Natural killer cell (primary cell): ENCODE results near the gene LGALS9. TPM values are rescaled to one million over a fixed set of nuclear protein-coding genes. Genes with fewer than 3 reads are reported as not detected.

Source experiments
- ATAC-seq, 3 donors: fragments of 150-1000 bp in 2 of 3; fragments of 200-7000 bp in 1 of 3; cut with Tn5 transposase; 1 replicate in 1 of 3; 2 replicates in 2 of 3; pipeline ENCODE4 v1.10.0; 2021; ENCODE audit warnings: mild to moderate bottlenecking in 2 of 3, moderate library complexity in 2 of 3
- DNase-seq, 2 donors: peaks; one replicate each; pipeline versions ENCODE4 v3.0.0 to v3.0.0-alpha.2; 2013 to 2021; ENCODE audit warnings: mixed read lengths in 1 of 2
- H3K27ac ChIP-seq: one replicate; pipeline ENCODE4 v1.5.1; 2013; ENCODE audit warnings: mild to moderate bottlenecking, low read length
- H3K27me3 ChIP-seq: one replicate; pipeline ENCODE4 v1.6.1; 2013; ENCODE audit warnings: low read length; ENCODE audit not compliant: control insufficient read depth, insufficient read depth
- H3K36me3 ChIP-seq: one replicate; pipeline ENCODE4 v1.6.1; 2013; ENCODE audit warnings: low read length; ENCODE audit not compliant: control insufficient read depth, insufficient read depth
- H3K4me1 ChIP-seq: one replicate; pipeline ENCODE4 v1.6.1; 2013; ENCODE audit warnings: low read length; ENCODE audit not compliant: control insufficient read depth, insufficient read depth
- H3K4me3 ChIP-seq: one replicate; pipeline ENCODE4 v1.5.1; 2013; ENCODE audit warnings: low read length
- H3K9me3 ChIP-seq: one replicate; pipeline ENCODE4 v1.6.1; 2013; ENCODE audit warnings: low read length; ENCODE audit not compliant: control insufficient read depth, insufficient read depth
- H3K27ac Mint-ChIP-seq, 2 donors: one replicate each; pipeline ENCODE4 v1.8.0; 2022; ENCODE audit warnings: mild to moderate bottlenecking in 2 of 2, mixed read lengths in 2 of 2, moderate library complexity in 1 of 2
- H3K27me3 Mint-ChIP-seq, 2 donors: one replicate each; pipeline ENCODE4 v1.8.0; 2022; ENCODE audit warnings: low read depth in 2 of 2, mixed read lengths in 2 of 2
- H3K36me3 Mint-ChIP-seq: one replicate; pipeline ENCODE4 v1.8.0; 2022; ENCODE audit warnings: mixed read lengths
- H3K4me1 Mint-ChIP-seq, 2 donors: one replicate each; pipeline ENCODE4 v1.8.0; 2022; ENCODE audit warnings: mixed read lengths in 2 of 2
- H3K4me3 Mint-ChIP-seq: one replicate; pipeline ENCODE4 v1.8.0; 2022; ENCODE audit warnings: mild to moderate bottlenecking, moderate library complexity, mixed read lengths
- H3K9me3 Mint-ChIP-seq, 2 donors: one replicate each; pipeline ENCODE4 v1.8.0; 2022; ENCODE audit warnings: mixed read lengths in 2 of 2
- CTCF ChIP-seq: fragments of 200-600 bp; IDR thresholded peaks from one replicate; pipeline ENCODE4 v1.8.0; 2022; ENCODE audit warnings: antibody characterized with exemption
- WGBS: methylation state at CpG from one replicate; pipeline ENCODE4 v1.1.7; 2013; ENCODE audit warnings: missing lambda C conversion rate; ENCODE audit not compliant: insufficient coverage; 5-methylcytosine and 5-hydroxymethylcytosine counted together
- intact Hi-C: fragments of 100-400 bp; cut with micrococcal nuclease; formaldehyde crosslinking; loops from one replicate; pipeline ENCODE4 v1.14.2; 2022
- total RNA-seq, 4 donors: library from RNA; stranded (reverse); fragments of 120-200 nt in 1 of 4; gene quantifications; one replicate each; pipeline versions ENCODE4 v1.2.3 to v1.2.4, GENCODE V29; 2013 to 2022

The LGALS9 gene
- total RNA-seq, 3 donors from 2014 or later (not counting 1 experiment from before 2014, with no cell fraction given) = 83.4 to 142 (median 102) TPM

DNA sequence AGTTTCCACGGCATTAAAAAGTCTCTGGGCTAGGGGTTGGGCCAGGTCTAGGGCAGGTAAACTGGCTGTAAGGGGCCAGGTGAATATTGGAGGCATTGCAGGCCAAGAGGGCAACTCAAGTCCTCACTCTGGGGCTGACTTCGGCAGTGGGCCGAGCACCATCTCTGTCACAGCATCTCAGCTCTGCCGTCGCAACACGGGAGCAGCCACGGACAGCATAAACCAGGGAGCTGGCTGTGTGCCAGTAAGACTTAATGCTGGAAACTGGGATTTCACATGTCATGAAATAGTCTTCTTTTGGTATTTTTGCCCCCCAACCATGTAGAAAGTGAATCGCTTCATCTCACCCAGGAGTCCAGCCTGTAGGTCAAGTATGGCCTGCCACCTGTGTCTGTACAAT lies 12.6 kb upstream of the LGALS9 start:
- DNase-seq = no peak
- Histone ChIP-seq H3K27ac (no peak overlapping the region), H3K27me3 (no peaks in the 10 kb centered on the region), H3K4me3 (no peak overlapping the region), H3K4me1 (no peaks in the 10 kb centered on the region), H3K36me3 (peaks cover 54% of the 10 kb centered on the region), H3K9me3 (no peaks in the 10 kb centered on the region)
- 98% methylated on average over 8 of the region's 8 CpGs for WGBS
- TF ChIP-seq CTCF = no peak
- H3K4me1 Mint-ChIP-seq = no peaks in the 10 kb centered on the region
- H3K27ac Mint-ChIP-seq = no peak overlapping the region
- H3K27me3 Mint-ChIP-seq = no peaks in the 10 kb centered on the region
- no peaks in the 10 kb centered on the region for H3K9me3 Mint-ChIP-seq
- intact Hi-C loops = no loop called here
- no peak overlapping the region for H3K4me3 Mint-ChIP-seq
- no peak for ATAC-seq
- no peaks in the 10 kb centered on the region for H3K36me3 Mint-ChIP-seq

GRCh38 chr17:27620721-27621120 lies 10.3 kb upstream of the LGALS9 start:
- Mint-ChIP-seq H3K27ac (no peak overlapping the region), H3K4me3 (no peak overlapping the region), H3K4me1 (no peaks in the 10 kb centered on the region), H3K36me3 (no peaks in the 10 kb centered on the region), H3K27me3 (no peaks in the 10 kb centered on the region), H3K9me3 (no peaks in the 10 kb centered on the region)
- no peak for TF ChIP-seq CTCF
- no peak overlapping the region for H3K27ac ChIP-seq
- intact Hi-C loops = no loop called here
- no peaks in the 10 kb centered on the region for H3K9me3 ChIP-seq
- 72% methylated on average over 9 of the region's 9 CpGs for WGBS
- H3K4me3 ChIP-seq = no peak overlapping the region
- H3K36me3 ChIP-seq = peaks cover 55% of the 10 kb centered on the region
- no peaks in the 10 kb centered on the region for H3K4me1 ChIP-seq
- DNase-seq (no peak), ATAC-seq (no peak)
- H3K27me3 ChIP-seq = no peaks in the 10 kb centered on the region

DNA sequence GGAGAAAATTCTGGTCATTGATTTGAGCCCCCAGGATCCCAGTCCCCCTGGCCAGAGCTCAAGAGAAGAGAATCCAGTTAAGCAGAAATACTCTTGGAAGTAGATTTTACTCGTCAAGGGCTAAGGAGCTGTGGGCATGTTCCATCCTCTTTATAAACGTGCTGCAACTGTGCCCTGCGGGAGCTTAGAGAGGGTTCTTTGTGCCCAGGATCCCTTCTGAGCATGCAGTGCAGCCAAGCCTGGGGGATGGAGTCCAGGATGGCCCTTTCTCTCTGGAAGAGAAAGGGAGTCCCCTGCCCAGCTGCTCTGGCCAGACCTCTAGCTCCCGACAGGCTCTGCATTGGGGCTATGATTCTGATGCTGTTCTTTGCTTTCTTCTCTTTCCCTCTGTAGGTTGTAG lies 9.5 kb upstream of the LGALS9 start:
- Mint-ChIP-seq H3K4me1 (no peaks in the 10 kb centered on the region), H3K4me3 (no peak overlapping the region), H3K27ac (no peak overlapping the region), H3K27me3 (no peaks in the 10 kb centered on the region), H3K36me3 (no peaks in the 10 kb centered on the region), H3K9me3 (no peaks in the 10 kb centered on the region)
- 91% methylated on average over 4 of the region's 4 CpGs for WGBS
- ATAC-seq (no peak), DNase-seq (no peak)
- no peak for TF ChIP-seq CTCF
- no peaks in the 10 kb centered on the region for H3K4me1 ChIP-seq
- H3K9me3 ChIP-seq = no peaks in the 10 kb centered on the region
- no peak overlapping the region for H3K27ac ChIP-seq
- intact Hi-C loops = no loop called here
- H3K4me3 ChIP-seq = no peak overlapping the region
- H3K27me3 ChIP-seq = no peaks in the 10 kb centered on the region
- peaks cover 55% of the 10 kb centered on the region for H3K36me3 ChIP-seq

DNA sequence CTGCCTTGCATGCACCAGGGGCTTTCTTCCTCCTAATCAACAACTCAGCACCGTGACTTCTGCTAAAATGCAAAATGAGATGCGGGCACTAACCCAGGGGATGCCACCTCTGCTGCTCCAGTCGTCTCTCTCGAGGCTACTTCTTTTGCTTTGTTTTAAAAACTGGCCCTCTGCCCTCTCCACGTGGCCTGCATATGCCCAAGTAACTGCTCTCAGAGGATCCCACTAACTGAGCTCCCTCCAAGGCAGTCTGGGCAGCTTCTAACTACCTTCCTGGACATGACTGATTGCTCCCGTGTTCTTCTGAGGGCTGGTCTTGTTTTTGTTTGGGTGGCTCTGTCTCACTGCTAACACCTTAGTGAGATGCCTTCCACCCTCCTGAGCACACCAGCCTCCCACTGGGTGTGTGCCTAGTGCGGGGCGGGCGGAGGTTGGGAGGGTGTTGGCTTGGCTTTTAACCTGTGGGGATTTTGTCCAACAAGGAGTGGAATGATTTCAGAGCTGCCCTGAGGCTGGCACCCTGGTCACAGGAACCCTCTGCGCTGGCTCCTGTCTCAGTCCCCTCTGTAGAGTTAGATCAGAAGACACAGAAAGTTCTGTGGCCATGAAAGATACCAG lies 8.9 kb upstream of the LGALS9 start:
- DNase-seq (no peak), ATAC-seq (no peak)
- Mint-ChIP-seq H3K4me3 (no peak overlapping the region), H3K9me3 (no peaks in the 10 kb centered on the region), H3K4me1 (no peaks in the 10 kb centered on the region), H3K36me3 (no peaks in the 10 kb centered on the region), H3K27ac (no peak overlapping the region), H3K27me3 (no peaks in the 10 kb centered on the region)
- intact Hi-C loops = no loop called here
- no peaks in the 10 kb centered on the region for H3K9me3 ChIP-seq
- peaks cover 52% of the 10 kb centered on the region for H3K36me3 ChIP-seq
- H3K4me3 ChIP-seq = no peak overlapping the region
- no peak overlapping the region for H3K27ac ChIP-seq
- no peak for TF ChIP-seq CTCF
- no peaks in the 10 kb centered on the region for H3K4me1 ChIP-seq
- WGBS = 91% methylated on average over 9 of the region's 10 CpGs
- no peaks in the 10 kb centered on the region for H3K27me3 ChIP-seq
